Activated CD8-positive, alpha-beta memory T cell treated with anti-CD3 and anti-CD28 coated beads, Interleukin-2, amount 50 U/mL, for 48 hours (primary cell): ENCODE data around the gene IREB2.
"Not testable (repeated sequence)": the region's sequence is repeated elsewhere in the genome, so short reads cannot be mapped to it uniquely, and the experiment has no call there.

ENCODE experiments used
- DNase-seq: peaks from one replicate; pipeline ENCODE4 v3.0.0-alpha.2; 2020

IREB2 gene

DNA sequence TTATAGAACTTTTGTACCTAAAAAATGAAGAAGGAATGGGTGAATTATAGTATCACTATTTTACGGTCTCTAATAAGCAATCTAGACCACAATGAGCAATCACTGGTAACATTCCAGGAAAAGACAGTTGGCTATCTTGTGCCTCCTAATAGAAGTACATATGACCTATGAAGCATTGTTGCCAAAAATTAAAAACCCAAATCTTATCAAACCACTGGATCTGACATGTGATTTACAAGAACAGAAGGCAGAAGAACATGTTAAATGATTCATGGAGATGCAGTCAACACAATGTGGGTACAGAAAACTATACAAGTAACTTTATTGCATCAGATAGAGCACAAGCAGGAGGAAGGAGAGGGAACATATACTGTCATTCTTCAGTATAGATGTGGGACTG is 54.9 kb downstream of the IREB2 start:
- DNase-seq: no peak

DNA sequence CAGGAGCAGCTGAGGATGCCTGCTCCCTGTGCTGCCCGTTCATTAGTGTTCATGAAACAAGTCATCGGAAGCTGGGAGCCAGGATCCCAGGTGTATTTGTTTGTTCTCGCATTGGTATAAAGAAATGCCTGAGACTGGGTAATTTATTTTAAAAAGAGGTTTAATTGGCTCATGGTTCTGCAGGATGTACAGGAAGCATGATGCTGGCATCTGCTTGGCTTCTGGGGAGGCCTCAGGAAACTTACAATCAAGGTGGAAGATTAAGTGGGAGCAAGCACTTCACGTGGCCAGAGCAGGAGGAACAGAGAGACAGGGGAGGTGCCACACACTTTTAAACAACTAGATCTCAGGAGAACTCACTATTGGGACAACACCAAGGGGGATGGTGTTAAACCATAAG is 63.8 kb downstream of the IREB2 start:
- no peak for DNase-seq

DNA sequence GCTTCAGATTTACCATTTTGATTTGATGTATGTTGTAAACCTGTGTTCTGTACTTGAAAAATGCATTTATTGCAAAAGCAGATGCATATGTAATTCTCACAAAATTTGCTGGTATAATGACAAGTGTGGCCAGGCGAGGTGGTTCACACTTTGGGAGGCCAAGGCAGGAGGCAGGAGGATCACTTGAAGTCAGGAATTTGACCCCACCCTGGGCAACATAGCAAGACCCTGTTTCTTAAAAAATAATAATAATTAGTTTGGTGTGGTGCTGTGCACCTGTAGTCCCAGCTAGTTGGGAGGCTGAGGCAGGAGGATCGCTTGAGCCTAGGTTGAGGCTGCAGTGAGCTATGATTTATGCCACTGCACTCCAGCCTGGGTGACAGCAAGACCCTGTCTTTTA is 64.6 kb downstream of the IREB2 start:
- no peak for DNase-seq

DNA sequence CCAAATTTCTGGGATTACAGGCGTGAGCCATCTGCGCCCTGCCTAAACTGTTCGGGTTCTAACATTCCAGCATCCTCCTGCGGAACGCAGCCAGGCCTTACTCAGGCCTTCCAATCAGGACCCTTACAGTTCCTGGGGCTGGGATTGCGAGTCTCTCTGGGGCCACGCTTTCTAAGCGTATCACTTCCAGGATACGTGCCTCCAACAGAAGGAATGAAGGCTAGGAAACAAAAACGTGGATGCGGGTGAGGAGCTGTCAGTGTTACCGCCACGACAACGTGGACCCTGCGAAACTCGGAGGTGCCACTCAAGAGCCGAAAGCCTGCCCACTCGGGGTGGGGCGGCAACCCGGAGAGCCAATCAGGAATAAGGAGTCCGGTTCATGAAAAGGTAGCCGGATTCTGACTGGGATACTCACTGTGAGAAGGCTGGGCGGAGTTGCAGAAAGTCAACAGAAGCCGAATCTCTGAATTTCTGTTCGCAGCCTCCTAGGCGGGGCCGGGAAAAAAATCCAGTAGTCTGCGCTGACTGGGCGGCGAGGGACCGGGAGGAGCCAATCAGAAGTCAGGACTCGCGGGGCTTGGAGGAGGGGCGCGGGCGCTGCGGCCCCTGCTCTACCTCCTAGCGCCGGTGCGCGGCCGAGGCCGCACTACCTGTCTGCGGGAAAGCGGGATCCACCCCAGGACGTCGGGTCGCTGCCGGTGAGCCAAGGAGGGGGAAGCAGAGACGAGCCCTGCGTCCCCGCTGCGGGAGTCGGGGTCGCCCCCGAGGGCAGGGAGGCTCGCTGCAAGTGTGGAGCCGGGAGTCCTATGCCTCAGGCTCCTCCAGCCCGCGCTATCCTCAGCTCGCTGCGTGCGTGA is 69.2 kb downstream of the IREB2 start, which contains the start of gene HYKK:
TSS of gene HYKK (plus strand) at position 607 of the 860 bp plus-strand sequence. CDS start 5,512 bp downstream, outside the sequence.
- peak; percentile 88 for DNase-seq

DNA sequence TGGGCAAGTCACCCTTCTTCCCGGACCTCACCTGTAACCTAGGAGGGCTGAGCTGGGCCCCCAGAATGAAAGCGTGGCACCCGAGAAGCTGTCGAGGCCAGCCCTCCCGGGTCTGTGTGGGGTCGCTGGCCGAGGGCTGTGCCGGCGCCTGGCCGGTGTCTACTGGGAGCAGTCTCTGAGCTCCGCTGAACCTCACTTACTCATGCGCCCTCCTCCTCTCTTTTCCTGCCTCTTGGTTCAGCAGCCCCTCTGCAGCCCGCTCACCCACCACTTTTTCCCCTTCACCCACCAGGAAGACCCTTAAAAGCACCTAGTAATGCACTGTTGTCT is 69.8 kb downstream of the IREB2 start:
- DNase-seq: no peak

DNA sequence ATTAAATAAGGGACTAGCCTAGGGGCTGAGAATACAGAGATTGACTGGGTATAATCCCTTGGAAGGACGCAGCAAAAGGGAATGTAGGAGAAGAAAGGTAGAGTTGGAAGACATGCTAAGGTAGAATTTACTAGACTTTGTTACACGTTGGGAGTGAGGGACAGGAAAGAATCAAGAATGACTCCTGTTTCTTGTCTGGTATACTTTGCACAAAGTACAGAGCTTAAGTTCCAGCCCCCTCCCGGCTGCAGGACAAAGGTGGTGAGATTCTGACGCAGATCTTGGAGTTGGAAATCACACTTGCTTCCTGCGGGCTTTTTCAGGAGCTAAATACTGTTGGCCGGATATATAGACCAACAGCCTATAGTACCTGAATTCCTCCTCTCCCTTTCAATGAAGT is 70.3 kb downstream of the IREB2 start:
- no peak for DNase-seq

DNA sequence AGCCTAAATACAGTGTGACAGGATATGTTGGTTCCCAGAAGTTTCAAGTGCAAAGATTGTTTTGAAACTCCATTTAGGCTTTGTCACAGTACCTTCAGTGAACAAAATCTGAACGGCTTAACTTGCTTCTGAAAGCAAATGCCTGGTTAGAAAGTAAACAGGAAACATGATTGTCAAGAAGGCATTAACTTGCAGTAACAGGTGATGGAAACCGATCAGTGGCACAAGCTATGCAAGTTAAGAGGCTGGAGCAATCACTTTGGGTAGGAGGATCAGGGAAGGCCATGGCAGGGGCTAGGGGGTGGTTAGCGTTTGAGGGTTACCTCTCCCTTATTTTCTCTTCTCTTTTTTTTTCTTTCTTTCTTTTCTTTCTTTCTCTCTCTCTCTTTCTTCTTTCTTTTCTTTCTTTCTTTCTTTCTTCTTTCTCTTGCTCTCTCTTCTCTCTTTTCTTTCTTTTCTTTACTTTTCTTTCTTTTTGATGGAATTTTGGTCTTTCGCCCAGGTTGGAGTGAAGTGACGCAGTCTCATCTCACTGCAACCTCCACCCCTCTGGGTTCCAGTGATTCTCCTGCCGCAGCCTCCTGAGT is 71.8 kb downstream of the IREB2 start:
- no peak for DNase-seq

DNA sequence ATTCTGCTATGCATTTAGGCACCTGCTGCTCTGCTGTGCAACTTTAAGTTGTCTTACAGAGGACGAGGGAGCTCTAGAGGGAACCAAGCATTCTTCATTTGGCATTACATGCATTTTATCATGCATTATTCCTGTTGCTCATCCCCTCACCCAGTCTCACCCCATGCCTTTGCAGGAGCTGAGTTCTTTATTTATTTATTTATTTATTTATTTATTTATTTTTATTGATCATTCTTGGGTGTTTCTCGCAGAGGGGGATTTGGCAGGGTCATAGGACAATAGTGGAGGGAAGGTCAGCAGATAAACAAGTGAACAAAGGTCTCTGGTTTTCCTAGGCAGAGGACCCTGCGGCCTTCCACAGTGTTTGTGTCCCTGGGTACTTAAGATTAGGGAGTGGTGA is 82.0 kb downstream of the IREB2 start:
- DNase-seq: not testable (repeated sequence)

DNA sequence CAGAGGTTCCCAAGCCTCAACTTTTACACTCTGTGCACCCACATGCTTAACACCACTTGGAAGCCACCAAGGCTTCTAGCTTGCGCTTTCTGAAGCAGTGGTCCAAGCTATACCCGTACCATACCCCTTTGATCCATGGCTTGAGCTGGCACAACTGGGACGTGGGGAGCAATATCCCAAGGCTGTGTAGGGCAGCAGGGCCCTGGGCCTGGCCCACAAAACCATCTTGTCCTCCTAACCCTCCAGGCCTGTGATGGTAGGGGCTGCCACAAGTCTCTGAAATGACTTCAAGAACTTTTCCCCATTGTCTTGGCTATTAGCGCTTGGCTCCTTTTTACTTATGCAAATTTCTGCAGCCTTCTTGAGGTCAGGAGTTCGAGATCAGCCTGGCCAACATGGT is 86.2 kb downstream of the IREB2 start:
- DNase-seq: no peak

DNA sequence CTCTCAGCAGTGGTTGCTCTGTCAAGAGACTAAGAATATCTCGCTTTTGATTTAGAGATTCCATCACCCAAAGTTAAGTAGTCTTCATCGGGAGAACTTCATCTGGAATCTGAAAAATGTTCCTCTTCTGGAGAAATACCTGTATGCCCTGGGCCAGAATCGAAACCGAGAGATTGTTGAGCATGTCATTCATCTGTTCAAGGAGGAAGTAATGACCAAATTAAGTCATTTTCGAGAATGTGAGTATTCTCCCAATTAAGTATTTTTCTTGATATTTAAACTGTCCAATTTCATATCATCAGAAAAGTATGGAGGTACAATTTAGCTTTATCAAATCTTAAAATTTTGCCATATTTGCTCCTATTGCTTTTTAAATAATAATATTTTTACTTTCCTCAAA is 89.3 kb downstream of the IREB2 start:
- no peak for DNase-seq

DNA sequence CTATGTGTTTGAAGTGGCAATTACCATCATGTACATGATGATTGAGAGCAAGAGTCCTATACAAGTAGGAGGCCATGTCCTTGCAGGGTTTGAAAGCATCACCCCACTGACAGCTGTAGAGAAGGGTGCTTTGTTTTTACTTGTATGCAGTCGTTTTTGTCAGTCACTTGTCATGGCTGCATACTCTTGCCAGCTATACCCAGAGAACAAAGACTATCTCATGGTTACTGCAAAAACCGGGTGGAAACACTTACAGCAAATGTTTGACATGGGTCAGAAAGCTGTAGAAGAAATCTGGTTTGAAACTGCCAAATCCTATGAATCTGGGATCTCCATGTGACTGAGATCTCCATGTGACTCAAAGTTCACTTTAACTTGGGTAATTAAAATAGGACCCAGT is 95.3 kb downstream of the IREB2 start:
- no peak for DNase-seq

DNA sequence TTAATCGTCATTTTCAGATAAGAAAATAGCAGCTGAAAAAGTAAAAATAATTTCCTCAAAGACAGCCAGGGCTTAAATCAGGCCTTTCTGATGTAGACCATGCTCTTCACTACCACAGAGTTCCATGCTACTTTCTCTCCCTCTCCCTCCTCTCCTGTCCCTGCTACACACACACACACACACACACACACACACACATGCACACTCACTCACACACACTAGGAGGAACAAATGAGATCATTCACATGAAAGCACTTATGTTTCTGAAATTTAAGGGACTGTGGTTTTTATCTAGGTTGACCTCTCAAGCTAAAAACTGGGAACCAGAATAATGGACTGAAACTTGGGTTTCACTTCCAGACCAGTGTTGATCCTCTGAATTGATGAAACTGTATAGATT is 98.1 kb downstream of the IREB2 start:
- DNase-seq: no peak

DNA sequence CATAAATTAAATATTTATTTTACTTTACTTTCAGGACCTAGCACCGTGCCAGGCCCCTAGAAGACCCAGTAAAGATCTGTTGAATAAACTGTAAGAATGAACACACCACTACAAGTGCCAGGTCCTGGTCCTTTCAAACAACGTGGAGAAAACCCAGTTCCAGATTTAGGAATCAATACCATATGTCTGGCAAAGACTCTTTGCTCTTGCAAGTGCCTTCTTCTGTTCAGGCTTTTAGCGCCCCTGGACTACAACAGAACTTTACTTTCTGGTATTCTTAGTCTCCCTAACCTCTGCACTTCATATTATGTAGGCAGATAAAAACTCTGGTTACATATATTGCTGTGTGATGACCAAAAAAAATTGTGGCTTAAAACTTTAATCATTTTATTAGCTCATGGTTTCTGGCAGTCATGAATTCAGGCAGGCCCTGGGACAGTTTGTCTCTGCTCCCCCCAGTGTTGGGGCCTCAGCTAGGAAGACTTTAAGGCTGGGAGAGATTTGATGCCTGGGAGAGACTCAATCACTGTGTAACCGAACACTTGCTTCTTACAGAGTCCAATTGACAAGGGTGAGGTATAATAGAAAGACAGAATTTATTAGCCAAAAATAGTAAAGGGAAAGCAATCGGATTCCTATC is 99.4 kb downstream of the IREB2 start:
- DNase-seq: no peak

DNA sequence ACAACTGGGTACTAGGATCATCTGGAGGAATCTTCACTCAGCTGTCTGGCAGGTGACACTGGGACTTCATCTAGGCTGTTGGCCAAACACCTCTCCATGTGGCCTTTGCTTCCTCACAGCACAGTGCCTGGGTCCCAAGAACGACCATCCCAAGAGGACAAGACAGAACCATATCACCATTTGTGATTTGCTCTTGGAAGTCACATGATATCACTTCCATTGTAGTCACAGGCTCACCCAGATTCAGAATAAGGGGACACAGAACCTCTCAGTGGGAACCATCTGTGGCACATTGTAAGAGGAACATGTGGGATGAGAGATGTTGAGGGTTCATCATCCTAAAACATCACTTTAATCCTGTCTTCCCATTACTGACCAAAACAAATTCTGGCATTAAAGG is 100.3 kb downstream of the IREB2 start:
- DNase-seq: no peak

DNA sequence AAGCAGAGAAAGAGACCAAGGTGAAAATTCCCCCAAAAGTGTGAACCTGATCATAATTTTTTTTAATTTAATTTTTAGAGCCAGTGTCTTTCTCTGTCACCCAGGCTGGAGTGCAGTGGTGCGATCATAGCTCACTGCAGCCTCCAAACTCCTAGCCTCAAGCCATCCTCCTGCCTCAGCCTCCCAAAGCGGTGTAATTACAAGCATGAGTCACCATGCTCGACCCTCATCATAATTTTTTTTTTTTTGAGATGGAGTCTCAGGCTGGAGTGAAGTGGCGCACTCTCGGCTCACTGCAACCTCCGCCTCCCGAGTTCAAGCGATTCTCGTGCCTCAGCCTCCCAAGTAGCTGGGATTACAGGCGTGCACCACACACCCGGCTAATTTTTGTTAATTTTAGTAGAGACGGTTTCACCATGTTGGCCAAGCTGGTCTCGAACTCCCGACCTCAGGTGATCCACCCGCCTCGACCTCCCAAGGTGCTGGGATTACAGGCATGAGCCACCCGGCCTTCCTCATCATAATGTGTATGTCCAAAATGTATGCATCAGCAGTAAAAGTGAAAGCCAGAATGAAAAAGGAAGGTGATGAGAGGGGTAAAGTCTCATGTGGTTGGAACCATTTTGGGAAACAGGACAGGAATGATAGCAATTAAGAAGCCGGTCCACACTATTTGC is 101.6 kb downstream of the IREB2 start:
- peak; percentile 61 for DNase-seq

DNA sequence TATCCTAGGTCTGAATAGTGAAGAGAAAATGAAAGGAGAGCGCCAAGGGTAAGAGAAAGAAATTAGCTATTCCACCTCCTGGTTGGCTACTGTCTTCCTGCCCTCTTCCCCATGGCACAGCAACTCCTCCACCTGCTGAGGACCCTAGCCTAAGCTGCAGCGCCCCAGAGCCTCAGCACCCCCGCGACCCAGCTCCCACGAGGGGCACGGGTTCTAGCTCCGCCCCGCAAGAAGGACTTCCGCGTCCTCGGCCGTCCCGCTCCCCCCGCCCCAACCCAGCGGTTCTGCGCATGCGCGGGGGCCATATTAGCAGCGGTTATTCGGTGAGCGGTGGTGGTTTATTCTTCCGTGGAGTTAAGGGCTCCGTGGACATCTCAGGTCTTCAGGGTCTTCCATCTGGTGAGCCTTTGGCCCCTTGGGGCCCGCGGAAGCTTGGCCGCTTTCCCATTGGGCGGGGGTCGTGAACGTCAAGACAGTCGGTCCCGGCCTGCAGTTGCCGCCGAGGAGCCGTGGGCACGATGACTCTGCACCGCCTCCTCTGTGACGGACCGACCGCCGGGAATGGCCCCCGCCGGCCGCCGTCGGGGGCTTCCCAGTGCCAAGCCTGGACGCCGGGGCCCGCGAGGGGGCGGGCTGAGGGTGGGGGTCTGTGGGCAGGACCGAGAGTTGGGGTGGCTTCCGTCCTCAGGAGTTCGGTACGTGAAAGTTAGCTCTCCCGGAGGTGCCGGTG is 102.3 kb downstream of the IREB2 start, which contains the start of gene PSMA4:
TSS of gene PSMA4 (plus strand) at position 304 of the 730 bp plus-strand sequence. CDS start 1,484 bp downstream, outside the sequence.
- peak; percentile 98 for DNase-seq

DNA sequence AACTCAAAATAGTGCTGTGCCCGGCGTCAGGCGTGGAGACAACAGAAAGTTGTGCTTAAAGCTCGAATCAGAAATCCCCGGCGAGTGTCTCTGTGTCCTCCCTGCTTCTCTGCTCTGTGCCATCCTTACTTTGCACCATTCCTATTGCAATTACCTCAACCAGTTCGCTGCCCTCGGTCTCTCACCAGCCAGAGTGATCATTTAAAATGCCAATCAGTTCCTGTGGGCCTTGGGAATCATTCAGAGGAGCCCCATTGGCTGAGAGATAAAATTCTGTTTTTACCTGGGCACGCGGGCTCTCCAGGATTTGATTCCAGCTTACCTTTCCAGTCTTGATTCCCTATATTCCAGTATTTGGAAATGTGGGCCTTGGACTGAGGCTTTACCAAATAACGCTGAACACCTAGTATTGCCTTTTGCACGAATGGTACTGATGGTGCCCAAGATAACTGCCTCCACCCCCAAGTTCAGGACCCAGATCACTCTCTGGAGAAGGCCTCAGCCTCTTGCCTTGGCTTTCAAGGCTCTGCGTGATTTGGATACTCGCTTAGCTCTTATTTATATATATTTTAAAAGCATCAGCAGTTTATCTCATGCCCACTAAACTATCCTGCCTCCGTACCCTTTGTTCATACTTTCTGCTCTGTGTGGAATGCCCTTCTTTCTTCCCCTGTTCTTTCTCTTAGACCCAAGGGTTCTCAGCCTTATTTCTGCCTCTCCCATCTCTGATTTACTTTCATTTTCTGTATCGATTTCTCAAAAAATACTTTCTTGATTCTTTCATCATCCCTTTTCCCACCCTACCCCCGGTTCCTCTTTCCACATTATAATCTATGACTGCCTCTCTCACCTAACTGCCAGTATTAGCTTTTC is 103.1 kb downstream of the IREB2 start:
- DNase-seq: no peak

DNA sequence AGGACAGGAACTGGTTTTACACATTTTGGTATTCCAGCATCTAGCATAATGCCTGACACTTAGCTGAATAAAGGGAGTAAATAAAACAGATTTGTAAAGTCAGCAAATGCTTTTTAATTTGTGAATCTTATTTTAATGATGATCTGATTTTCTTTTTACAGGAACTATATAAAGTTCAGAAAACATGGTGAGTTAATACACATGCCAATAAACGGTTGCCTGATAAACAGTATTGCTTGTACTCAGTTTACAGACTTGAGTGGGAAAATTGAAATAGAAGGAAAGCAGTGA is 103.7 kb downstream of the IREB2 start:
- DNase-seq: no peak

DNA sequence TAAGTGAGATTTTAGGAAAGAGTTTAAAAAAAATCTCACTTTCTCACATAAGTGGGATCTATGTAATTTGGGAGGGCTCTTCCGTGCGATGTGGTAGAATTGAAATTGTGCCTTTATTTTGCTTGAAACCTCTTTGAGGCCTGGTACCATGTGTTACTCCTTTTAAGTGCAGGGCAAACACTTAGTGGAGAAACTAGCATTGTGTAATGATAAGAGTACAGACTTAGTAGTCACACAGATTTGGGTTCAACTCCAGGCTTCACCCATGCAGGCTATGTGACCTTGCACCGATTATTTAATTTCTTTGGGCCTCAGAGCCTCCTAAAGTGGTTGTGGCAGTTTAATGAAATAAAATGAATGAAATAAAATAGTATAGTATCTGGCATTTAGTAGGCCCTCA is 104.6 kb downstream of the IREB2 start:
- no peak for DNase-seq

DNA sequence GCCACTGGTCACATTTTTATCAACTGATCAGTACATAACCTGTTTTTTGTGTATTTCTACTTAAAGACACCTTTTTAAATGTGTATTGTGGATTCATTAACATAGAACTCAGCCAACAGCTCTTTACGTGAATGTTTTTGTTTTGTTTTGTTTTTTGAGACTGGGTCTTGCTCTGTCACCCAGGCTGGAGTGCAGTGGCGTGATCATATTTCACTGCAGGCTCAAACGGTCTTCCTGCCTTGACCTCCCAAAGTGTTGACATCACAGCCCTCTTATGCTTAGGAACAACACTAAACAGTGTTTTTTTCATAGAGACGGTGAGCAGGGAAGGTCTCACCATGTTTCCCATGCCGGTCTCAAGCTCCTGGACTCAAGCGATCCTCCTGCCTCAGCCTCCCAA is 112.2 kb downstream of the IREB2 start:
- DNase-seq: no peak

DNA sequence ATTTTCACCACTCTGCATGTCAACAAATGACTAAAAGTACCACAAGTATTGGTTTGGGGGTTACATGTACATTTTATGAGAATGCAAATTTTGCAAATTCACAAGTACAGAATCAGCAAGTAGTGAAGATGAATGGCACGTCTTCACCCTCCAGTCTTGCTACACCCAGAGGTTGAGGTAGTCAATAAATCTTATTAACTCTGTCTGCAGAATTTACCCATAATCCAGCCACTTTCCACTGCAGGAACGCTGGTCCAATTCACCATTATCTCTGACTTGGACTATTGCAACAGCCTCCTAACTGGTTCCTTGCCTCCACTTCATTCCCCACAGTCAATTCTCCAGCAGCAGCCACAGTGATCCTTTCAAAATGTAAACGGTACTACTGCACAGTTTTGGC is 112.8 kb downstream of the IREB2 start:
- DNase-seq: no peak
